ENCODE results near the gene TEP1.

Gene TEP1

GRCh38 chr14:20428802-20429201, 15.5 kb upstream of the TEP1 start:
- no peak for DNase-seq (ENCODE audit: low read depth)

DNA sequence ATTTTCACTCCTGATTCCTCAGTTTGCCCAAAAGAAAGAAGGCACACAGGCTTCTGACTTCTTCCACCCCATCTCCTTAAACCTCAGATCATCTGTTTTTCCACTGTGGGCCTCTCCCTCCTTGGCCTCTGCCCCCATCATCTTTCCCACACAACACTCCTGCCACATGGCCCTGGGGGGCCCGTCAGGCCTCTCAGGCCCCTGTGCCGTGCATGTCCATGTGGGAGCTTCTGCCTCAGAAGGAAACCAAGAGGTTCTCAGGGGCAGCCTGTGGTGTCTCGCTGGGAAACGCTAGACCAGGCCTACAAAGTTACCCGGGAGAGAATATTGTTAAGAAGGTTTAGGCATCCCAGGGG, 14.7 kb upstream of the TEP1 start:
- DNase-seq (ENCODE audit: low read depth): no peak
- no peak overlapping the region for H3K4me3 ChIP-seq (ENCODE audit: control insufficient read depth, low read depth, low read length)
- TF ChIP-seq CTCF (IDR thresholded peaks at IDR 0.05; ENCODE audit: control insufficient read depth, insufficient read depth, low read depth, low read length, missing control alignments): no peak

More at GRCh38 chr14:20428802-20429201, 15.5 kb upstream of the TEP1 start:
- no peak overlapping the region for H3K4me3 ChIP-seq (ENCODE audit: control insufficient read depth, low read depth, low read length)
- no peak for TF ChIP-seq CTCF (IDR thresholded peaks at IDR 0.05; ENCODE audit: control insufficient read depth, insufficient read depth, low read depth, low read length, missing control alignments)

- no peak overlapping the region for H3K4me3 ChIP-seq (ENCODE audit: control insufficient read depth, low read depth, low read length)
- TF ChIP-seq CTCF (IDR thresholded peaks at IDR 0.05; ENCODE audit: control insufficient read depth, insufficient read depth, low read depth, low read length, missing control alignments): no peak
- no peak for DNase-seq (ENCODE audit: low read depth)
Observed at GRCh38 chr14:20427231-20428009, 14.1 kb upstream of the TEP1 start.

DNA sequence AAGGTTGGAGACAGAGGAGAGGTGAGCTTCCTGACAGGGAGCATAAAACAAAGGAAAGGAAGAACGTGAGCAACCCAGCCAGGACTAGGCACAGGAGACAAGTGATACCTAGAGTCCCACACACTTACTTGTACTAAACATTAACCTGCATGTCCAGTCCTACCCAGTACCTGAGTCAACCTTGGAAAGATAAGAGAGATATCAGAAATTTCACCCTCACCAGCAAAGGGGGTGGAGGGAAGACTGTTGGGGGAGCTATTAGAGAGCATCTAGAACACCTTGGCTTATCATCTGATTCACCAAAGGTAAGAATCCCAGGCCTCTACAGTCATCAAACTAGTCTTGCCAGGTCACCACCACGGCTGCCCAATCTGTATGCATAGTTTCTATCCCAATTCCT, 11.6 kb upstream of the TEP1 start:
- no peak for DNase-seq (ENCODE audit: low read depth)
- no peak for TF ChIP-seq CTCF (IDR thresholded peaks at IDR 0.05; ENCODE audit: control insufficient read depth, insufficient read depth, low read depth, low read length, missing control alignments)
- no peak overlapping the region for H3K4me3 ChIP-seq (ENCODE audit: control insufficient read depth, low read depth, low read length)

DNA sequence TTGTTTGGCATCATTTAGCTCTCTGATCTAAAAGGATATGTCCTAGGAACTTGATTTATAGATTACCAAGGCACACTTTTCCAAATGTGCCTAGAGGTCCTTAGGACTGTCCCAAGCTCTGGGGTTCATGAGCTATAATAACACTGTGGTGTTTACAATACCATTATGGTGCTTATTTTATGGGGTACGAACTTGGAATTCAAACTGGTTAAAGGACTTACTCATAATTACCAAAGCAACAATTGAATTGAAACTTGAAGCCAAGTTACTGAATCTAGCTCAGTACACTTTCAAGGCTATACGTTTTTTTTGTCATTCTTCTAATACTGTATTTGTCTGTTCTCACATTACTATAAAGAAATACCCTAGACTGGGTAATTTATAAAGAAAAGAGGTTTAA, 9.6 kb upstream of the TEP1 start:
- no peak for DNase-seq (ENCODE audit: low read depth)
- TF ChIP-seq CTCF (IDR thresholded peaks at IDR 0.05; ENCODE audit: control insufficient read depth, insufficient read depth, low read depth, low read length, missing control alignments): no peak
- H3K4me3 ChIP-seq (ENCODE audit: control insufficient read depth, low read depth, low read length): no peak overlapping the region

DNA sequence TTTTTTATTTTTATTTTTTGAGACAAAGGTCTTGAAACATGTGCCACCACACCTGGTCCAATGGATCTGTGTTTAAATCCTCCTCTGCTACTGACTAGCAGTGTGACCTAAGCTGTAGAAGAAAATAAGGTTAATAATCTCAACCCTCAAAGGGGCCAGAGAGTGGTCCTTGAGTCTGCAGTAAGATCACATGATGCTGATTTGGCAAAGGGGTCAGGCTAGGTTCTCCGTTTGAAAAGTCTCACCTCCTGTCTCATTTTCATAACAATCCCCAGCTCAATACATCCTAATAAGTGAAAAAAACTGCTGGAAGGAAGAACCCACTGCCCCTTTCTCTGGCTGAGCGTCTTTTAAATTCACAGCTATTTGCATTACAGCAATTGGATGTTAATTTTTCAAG, 8.0 kb upstream of the TEP1 start:
- no peak overlapping the region for H3K4me3 ChIP-seq (ENCODE audit: control insufficient read depth, low read depth, low read length)
- no peak for DNase-seq (ENCODE audit: low read depth)

More for the DNA sequence above, 8.0 kb upstream of the TEP1 start:
- TF ChIP-seq CTCF (IDR thresholded peaks at IDR 0.05; ENCODE audit: control insufficient read depth, insufficient read depth, low read depth, low read length, missing control alignments): no peak

All from AG09309 (cell line).